ENCODE data around the gene ANKRD40CL. TPM values are rescaled to one million over a fixed set of nuclear protein-coding genes. Genes with fewer than 3 reads are reported as not detected.

ANKRD40CL gene
- total and polyA plus RNA-seq, 9 of the 15 experiments (the other 6 are each of a cell fraction or from before 2014, with no cell fraction given) = not detected

DNA sequence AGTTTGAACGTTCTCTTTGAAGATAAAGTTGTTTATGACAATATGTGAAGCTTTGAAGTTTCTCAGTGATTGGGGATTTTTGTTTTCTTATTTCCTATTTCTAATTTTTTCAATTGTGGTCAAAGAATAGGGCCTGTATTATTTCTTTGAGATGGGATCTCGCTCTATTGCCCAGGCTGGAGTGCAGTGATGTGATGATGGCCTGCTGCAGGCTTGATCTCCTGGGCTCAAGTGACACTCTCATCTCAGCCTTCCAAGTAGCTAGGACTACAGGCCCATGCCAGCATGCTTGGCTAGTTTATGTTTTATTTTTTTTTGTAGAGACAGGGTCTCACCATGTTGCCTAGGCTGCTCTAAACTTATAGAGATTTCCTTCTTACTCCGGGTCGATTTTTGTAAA is 11.7 kb upstream of the ANKRD40CL start (continued):
- TF ChIP-seq JUN (IDR thresholded peaks at IDR 0.05; ENCODE audit: borderline replicate concordance, low read depth, low read length) = no peak
- no peak for TF ChIP-seq JUN (CRISPR knock-in tag; IDR thresholded peaks at IDR 0.05; ENCODE audit: borderline replicate concordance)

DNA sequence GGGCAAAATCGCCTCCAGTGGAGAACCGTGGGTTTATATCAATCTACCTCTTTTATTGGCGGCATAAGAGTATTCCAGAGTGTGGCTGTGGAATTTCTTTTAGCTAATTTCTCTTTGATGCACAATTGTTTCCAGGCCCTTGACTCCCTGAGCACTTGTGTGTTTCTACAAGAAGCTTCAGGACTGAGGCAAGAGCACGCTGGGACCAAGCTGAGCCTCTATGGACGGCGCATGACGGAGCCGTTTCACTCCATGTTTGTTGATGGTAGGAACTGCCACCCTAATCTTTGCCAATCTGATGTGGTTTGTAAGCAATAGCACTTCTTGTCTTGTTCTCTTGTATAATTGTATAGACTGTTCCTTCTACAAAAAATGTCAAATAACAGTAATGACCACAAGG is 11.2 kb upstream of the ANKRD40CL start:
- CTCF ChIA-PET (ENCODE audit: low intra/inter-chr PET ratio) = no interaction called here
- Histone ChIP-seq H3K27ac (ENCODE audit: extremely low read depth, low read depth, low read length) (no peak overlapping the region), H3K9ac (ENCODE audit: insufficient read depth in 1 of 2, low read depth in 2 of 2, low read length in 2 of 2) (no peak overlapping the region; a peak in 1 of 4 replicates), H3K27me3 (ENCODE audit: control insufficient read depth in 2 of 2, insufficient read depth in 2 of 2, low read length in 2 of 2) (no peaks in the 10 kb centered on the region), H2AFZ (ENCODE audit: low read depth, low read length) (no peak overlapping the region), H3K9me1 (ENCODE audit: control insufficient read depth, insufficient read depth, low read length) (no peaks in the 10 kb centered on the region), H3K4me1 (replicated peaks in 1 of 2; ENCODE audit: control insufficient read depth in 2 of 2, insufficient read depth in 2 of 2, low read length in 2 of 2) (peaks cover 0 to 4% of the 10 kb centered on the region in 2 experiments; a peak in 1 of 5 replicates), H3K36me3 (ENCODE audit: control insufficient read depth, insufficient read depth, low read length) (no peaks in the 10 kb centered on the region), H3K4me3 (no peak overlapping the region), H3K79me2 (ENCODE audit: control insufficient read depth, insufficient read depth, low read length) (no peaks in the 10 kb centered on the region), H4K20me1 (replicated peaks; ENCODE audit: control insufficient read depth, insufficient read depth, low read length) (no peaks in the 10 kb centered on the region), H3K4me2 (ENCODE audit: insufficient read depth, low read length) (no peak overlapping the region), H3K9me3 (replicated peaks; ENCODE audit: control insufficient read depth, insufficient read depth, low read depth, low read length) (no peaks in the 10 kb centered on the region)
- intact Hi-C loops (cut with micrococcal nuclease) = no loop called here
- ATAC-seq = no peak
- no peak for FAIRE-seq
- no TSS peak for BruUV-seq (replicated peaks)
- WGBS (ENCODE audit: insufficient coverage, low coverage, missing lambda C conversion rate) = 28% methylated on average over 8 of the region's 8 CpGs
- no peak for DNase-seq (ENCODE audit: extremely low read depth in 1 of 4, low spot score in 3 of 4)
- POLR2A ChIA-PET = interaction anchor here (0.6 to 1.8 kb wide), 4 partner anchors 8 to 60 kb away, joined by 3 to 8 read pairs (median 4); no protein-coding TSS in a partner anchor
- no peak for TF ChIP-seq HMG20A (CRISPR knock-in tag; conservative IDR thresholded peaks at IDR 0.05)
- TF ChIP-seq TCF3 (CRISPR knock-in tag; IDR thresholded peaks at IDR 0.05) = no peak
- TF ChIP-seq MAFG (tag; conservative IDR thresholded peaks at IDR 0.05) = no peak
- no peak for TF ChIP-seq RB1 (IDR thresholded peaks at IDR 0.05; ENCODE audit: low read depth)
- no peak for TF ChIP-seq NFIC (IDR thresholded peaks at IDR 0.05)
- in situ Hi-C loops (cut with MboI) = no loop called here

All from K562 (cell line).